Keratinocyte (primary cell): ENCODE measurements around the gene ZNF658. TPM values are rescaled to one million over a fixed set of nuclear protein-coding genes. Genes with fewer than 3 reads are reported as not detected.
"Not testable (repeated sequence)": the region's sequence is repeated elsewhere in the genome, so short reads cannot be mapped to it uniquely, and the experiment has no call there.

Source experiments
- DNase-seq: peaks from one replicate; pipeline ENCODE4 v3.0.0-alpha.2; 2011; ENCODE audit warnings: low read depth, missing footprints, low spot score
- FAIRE-seq: peaks from 2 replicates; lab custom pipeline; 2011; peaks lifted over from hg19 to GRCh38; lab: Jason Lieb, UNC
- H2AFZ ChIP-seq: 2 replicates; pipeline ENCODE4 v1.6.0; 2012; ENCODE audit warnings: low read length, control low read depth, inconsistent platforms; ENCODE audit not compliant: control insufficient read depth
- H3K27ac ChIP-seq: 2 replicates; pipeline ENCODE4 v1.5.1; 2011; ENCODE audit warnings: low read length; ENCODE audit not compliant: control insufficient read depth, insufficient read depth
- H3K27me3 ChIP-seq: 3 replicates; pipeline ENCODE4 v1.6.0; 2011; ENCODE audit warnings: low read length; ENCODE audit not compliant: control insufficient read depth, insufficient read depth; ENCODE audit errors: extremely low read depth
- H3K36me3 ChIP-seq, 2 experiments: 2 replicates in 1 of 2; 3 replicates in 1 of 2; pipeline ENCODE4 v1.5.1; 2011; ENCODE audit warnings: low read length in 2 of 2, mild to moderate bottlenecking in 1 of 2; ENCODE audit not compliant: control insufficient read depth in 2 of 2, insufficient read depth in 2 of 2; ENCODE audit errors: extremely low read depth in 1 of 2
- H3K4me1 ChIP-seq: 3 replicates; pipeline ENCODE4 v1.5.1; 2011; ENCODE audit warnings: low read length; ENCODE audit not compliant: control insufficient read depth, insufficient read depth; ENCODE audit errors: extremely low read depth
- H3K4me2 ChIP-seq: 3 replicates; pipeline ENCODE4 v1.6.0; 2011; ENCODE audit warnings: low read depth, low read length; ENCODE audit not compliant: control insufficient read depth, insufficient read depth; ENCODE audit errors: extremely low read depth
- H3K4me3 ChIP-seq, 3 experiments: fragments of 200-600 bp in 1 of 3; sonication (generic) in 1 of 3; 2 replicates in 2 of 3; 3 replicates in 1 of 3; pipeline ENCODE4 v1.5.1; 2011 to 2016; ENCODE audit warnings: low read length in 3 of 3, mild to moderate bottlenecking in 3 of 3, control low read depth in 2 of 3, inconsistent platforms in 1 of 3, low read depth in 1 of 3, mixed read lengths in 1 of 3, mixed run types in 1 of 3, moderate library complexity in 1 of 3; ENCODE audit not compliant: control insufficient read depth in 2 of 3, insufficient read depth in 2 of 3; ENCODE audit errors: extremely low read depth in 1 of 3
- H3K79me2 ChIP-seq: 2 replicates; pipeline ENCODE4 v1.6.0; 2012; ENCODE audit warnings: low read length; ENCODE audit not compliant: control insufficient read depth, insufficient read depth
- H3K9ac ChIP-seq: 3 replicates; pipeline ENCODE4 v1.6.0; 2011; ENCODE audit warnings: low read length; ENCODE audit not compliant: control insufficient read depth, insufficient read depth; ENCODE audit errors: extremely low read depth
- H3K9me1 ChIP-seq: 3 replicates; pipeline ENCODE4 v1.6.0; 2011; ENCODE audit warnings: low read length; ENCODE audit not compliant: control insufficient read depth, insufficient read depth; ENCODE audit errors: extremely low read depth
- H3K9me3 ChIP-seq: 2 replicates; pipeline ENCODE4 v1.5.1; 2012; ENCODE audit warnings: low read depth, low read length; ENCODE audit not compliant: control insufficient read depth
- H4K20me1 ChIP-seq: 3 replicates; pipeline ENCODE4 v1.6.0; 2011; ENCODE audit warnings: low read length; ENCODE audit not compliant: control insufficient read depth, insufficient read depth; ENCODE audit errors: extremely low read depth
- dilution Hi-C: fragments of 300-500 bp; cut with MboI; formaldehyde crosslinking; loops from one replicate; pipeline ENCODE4 v1.7.0; 2020; ENCODE audit warnings: low sequenced_read_pairs; ENCODE audit not compliant: extremely low pct_ligation_motif_present
- polyA plus RNA-seq, 5 experiments: library from polyadenylated mRNA; depleted of rRNA in 3 of 5; stranded (reverse) in 3 of 5; stranded (forward) in 1 of 5; unstranded in 1 of 5; fragments of >200 nt; gene quantifications; 1 replicate in 1 of 5; 2 replicates in 3 of 5; 3 replicates in 1 of 5; pipeline versions ENCODE4 v1.2.1 to v1.2.3, GENCODE V29; 2011 to 2012; ENCODE audit warnings: missing spikeins in 2 of 5, low read depth in 1 of 5, low replicate concordance in 1 of 5
- small RNA-seq, 3 experiments: library from RNA; depleted of rRNA; stranded (forward); fragments of <200 nt; gene quantifications; one replicate each; pipeline ENCODE3, GENCODE V24; 2012; ENCODE audit warnings: low read depth in 3 of 3, low replicate concordance in 1 of 3; ENCODE audit not compliant: insufficient read length in 3 of 3

Gene ZNF658
- polyA plus RNA-seq, 1 donor (not counting 4 experiments of a cell fraction or from before 2014, with no cell fraction given) = 3.6 TPM

DNA sequence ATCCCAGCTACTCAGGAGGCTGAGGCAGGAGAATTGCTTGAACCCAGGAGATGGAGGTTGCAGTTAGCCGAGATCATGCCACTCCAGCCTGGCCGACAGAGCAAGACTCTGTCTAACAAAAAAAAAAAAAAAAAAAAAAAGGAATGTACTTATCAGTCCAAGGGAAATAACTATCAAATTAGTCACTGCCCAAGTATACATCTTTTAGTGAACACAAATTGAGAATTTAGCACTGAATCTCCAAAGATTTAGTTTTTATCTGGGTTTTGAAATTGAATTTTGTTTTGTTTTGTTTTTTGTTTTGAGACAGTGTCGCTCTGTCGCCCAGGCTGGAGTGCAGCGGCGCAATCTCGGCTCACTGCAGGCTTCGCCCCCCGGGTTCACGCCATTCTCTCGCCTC, 52.1 kb downstream of the ZNF658 start:
- H3K9me1 ChIP-seq, H3K4me1 ChIP-seq, H3K4me2 ChIP-seq, dilution Hi-C loops, H3K9ac ChIP-seq, DNase-seq, H3K9me3 ChIP-seq, H4K20me1 ChIP-seq, H3K79me2 ChIP-seq, FAIRE-seq, H3K27me3 ChIP-seq, H3K4me3 ChIP-seq, H2AFZ ChIP-seq, H3K27ac ChIP-seq, H3K36me3 ChIP-seq: not testable (repeated sequence)

Small RNAs within 50 kb of the gene (small RNA-seq; reads per million reads assigned to genes)
- gene AL353770.2 = 0 reads per million in 3 experiments

Other genes with a start within 250 kb of the ZNF658 start
- gene SPATA31A3, start 91.8 kb downstream of the ZNF658 start, polyA plus RNA-seq = not detected in 3 replicates